ENCODE data around the gene GAPVD1. TPM values are rescaled to one million over a fixed set of nuclear protein-coding genes. Genes with fewer than 3 reads are reported as not detected.

Gene GAPVD1
- total RNA-seq, 2 donors from 2014 or later = 44.4 to 48.4 TPM

GRCh38 chr9:125246261-125246667 lies 15.4 kb upstream of the GAPVD1 start:
- WGBS, 2 experiments (ENCODE audit: insufficient coverage in 1 of 2, insufficient read length in 1 of 2) = 91 to 92% methylated on average over 6 of the region's 6 CpGs
- no peaks in the 10 kb centered on the region for H3K36me3 Mint-ChIP-seq (ENCODE audit: low read depth)

GRCh38 chr9:125254231-125254630 lies 7.4 kb upstream of the GAPVD1 start:
- TF ChIP-seq CTCF (conservative IDR thresholded peaks at IDR 0.05) = no peak
- no peaks in the 10 kb centered on the region for H3K4me1 Mint-ChIP-seq
- no peak overlapping the region for H3K4me3 Mint-ChIP-seq
- no peaks in the 10 kb centered on the region for H3K9me3 Mint-ChIP-seq
- no peaks in the 10 kb centered on the region for H3K36me3 Mint-ChIP-seq (ENCODE audit: low read depth)
- Histone ChIP-seq H3K4me3 (ENCODE audit: low read length) (no peak overlapping the region), H3K9me3 (ENCODE audit: control insufficient read depth, low read length) (no peaks in the 10 kb centered on the region), H3K36me3 (ENCODE audit: control insufficient read depth, insufficient read depth, low read length) (no peaks in the 10 kb centered on the region), H3K27me3 (ENCODE audit: control insufficient read depth, insufficient read depth, low read length, poor library complexity, severe bottlenecking) (no peaks in the 10 kb centered on the region), H3K4me1 (ENCODE audit: control insufficient read depth, insufficient read depth, low read length) (no peaks in the 10 kb centered on the region), H3K9ac (ENCODE audit: extremely low read depth, low read length, poor library complexity, severe bottlenecking) (no peak overlapping the region), H3K27ac (ENCODE audit: low read depth, low read length) (no peak overlapping the region)
- DNase-seq = no peak
- no peak overlapping the region for H3K27ac Mint-ChIP-seq
- H3K27me3 Mint-ChIP-seq (ENCODE audit: insufficient read depth) = no peaks in the 10 kb centered on the region

More at GRCh38 chr9:125246261-125246667, 15.4 kb upstream of the GAPVD1 start:
- no peak for DNase-seq
- H3K9me3 ChIP-seq (ENCODE audit: control insufficient read depth, low read length) = no peaks in the 10 kb centered on the region
- H3K27ac Mint-ChIP-seq = no peak overlapping the region
- no peak overlapping the region for H3K4me3 Mint-ChIP-seq
- H3K9ac ChIP-seq (ENCODE audit: extremely low read depth, low read length, poor library complexity, severe bottlenecking) = no peak overlapping the region
- no peaks in the 10 kb centered on the region for H3K36me3 ChIP-seq (ENCODE audit: control insufficient read depth, insufficient read depth, low read length)
- H3K9me3 Mint-ChIP-seq = no peaks in the 10 kb centered on the region
- H3K4me1 Mint-ChIP-seq = peaks cover 5% of the 10 kb centered on the region
- TF ChIP-seq CTCF (conservative IDR thresholded peaks at IDR 0.05) = no peak
- H3K27me3 Mint-ChIP-seq (ENCODE audit: insufficient read depth) = no peaks in the 10 kb centered on the region
- no peaks in the 10 kb centered on the region for H3K27me3 ChIP-seq (ENCODE audit: control insufficient read depth, insufficient read depth, low read length, poor library complexity, severe bottlenecking)
- H3K4me3 ChIP-seq (ENCODE audit: low read length) = no peak overlapping the region
- H3K27ac ChIP-seq (ENCODE audit: low read depth, low read length) = no peak overlapping the region
- no peaks in the 10 kb centered on the region for H3K4me1 ChIP-seq (ENCODE audit: control insufficient read depth, insufficient read depth, low read length)

DNA sequence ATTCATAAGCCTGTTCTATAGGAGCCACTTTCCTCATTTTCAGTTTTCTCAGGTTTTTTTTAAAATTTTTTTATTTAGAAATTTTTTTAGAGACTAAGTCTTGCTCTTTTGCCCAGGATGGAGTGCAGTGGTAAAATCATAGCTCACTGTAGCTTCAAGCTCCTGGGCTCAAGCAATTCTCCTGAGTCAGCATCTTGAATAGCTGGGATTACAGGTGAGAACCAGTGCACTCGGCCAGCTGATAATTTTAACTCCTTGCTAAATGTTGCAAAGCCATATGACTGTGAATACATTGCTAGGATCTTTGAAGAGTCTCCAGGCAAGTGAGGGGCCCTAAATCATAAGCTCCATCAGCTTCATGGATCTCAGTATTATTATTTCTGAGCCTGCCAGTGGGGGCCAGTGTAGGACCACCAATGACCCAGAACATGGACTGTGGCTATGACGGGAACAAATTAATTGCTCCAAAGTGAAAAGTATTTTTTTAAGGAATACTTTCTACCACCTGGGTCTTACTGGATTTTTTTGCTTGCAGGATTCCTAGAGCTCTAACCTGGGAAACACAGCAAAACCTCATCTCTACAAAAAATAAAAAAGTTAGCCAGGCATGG lies 5.7 kb upstream of the GAPVD1 start:
- DNase-seq = peak; percentile 69
- H3K27me3 Mint-ChIP-seq (ENCODE audit: insufficient read depth) = no peaks in the 10 kb centered on the region
- no peaks in the 10 kb centered on the region for H3K4me1 Mint-ChIP-seq
- peak; percentile 74 for TF ChIP-seq CTCF (conservative IDR thresholded peaks at IDR 0.05)
- H3K9me3 Mint-ChIP-seq = peaks cover 2% of the 10 kb centered on the region
- H3K4me3 ChIP-seq (ENCODE audit: low read length) = no peak overlapping the region
- H3K36me3 Mint-ChIP-seq (ENCODE audit: low read depth) = no peaks in the 10 kb centered on the region
- no peaks in the 10 kb centered on the region for H3K36me3 ChIP-seq (ENCODE audit: control insufficient read depth, insufficient read depth, low read length)
- no peaks in the 10 kb centered on the region for H3K9me3 ChIP-seq (ENCODE audit: control insufficient read depth, low read length)
- no peak overlapping the region for H3K9ac ChIP-seq (ENCODE audit: extremely low read depth, low read length, poor library complexity, severe bottlenecking)
- no peak overlapping the region for H3K4me3 Mint-ChIP-seq
- no peak overlapping the region for H3K27ac ChIP-seq (ENCODE audit: low read depth, low read length)
- 63 to 68% methylated on average over 1 to 2 of the region's 2 CpGs for WGBS, 2 experiments (ENCODE audit: insufficient coverage in 1 of 2, insufficient read length in 1 of 2)
- no peaks in the 10 kb centered on the region for H3K4me1 ChIP-seq (ENCODE audit: control insufficient read depth, insufficient read depth, low read length)
- H3K27ac Mint-ChIP-seq = no peak overlapping the region
- no peaks in the 10 kb centered on the region for H3K27me3 ChIP-seq (ENCODE audit: control insufficient read depth, insufficient read depth, low read length, poor library complexity, severe bottlenecking)
